IPS-18a (cell line): ENCODE results near the gene C1QBP.

Source experiments
- H3K27ac ChIP-seq: one replicate; pipeline ENCODE4 v1.5.1; 2013; ENCODE audit warnings: low read length
- H3K27me3 ChIP-seq: one replicate; pipeline ENCODE4 v1.6.1; 2013; ENCODE audit warnings: mild to moderate bottlenecking, low read length; ENCODE audit not compliant: control insufficient read depth, insufficient read depth
- H3K36me3 ChIP-seq: one replicate; pipeline ENCODE4 v1.6.1; 2013; ENCODE audit warnings: low read depth, low read length; ENCODE audit not compliant: control insufficient read depth
- H3K4me1 ChIP-seq: one replicate; pipeline ENCODE4 v1.6.1; 2013; ENCODE audit warnings: low read depth, low read length; ENCODE audit not compliant: control insufficient read depth
- H3K4me3 ChIP-seq: one replicate; pipeline ENCODE4 v1.5.1; 2013; ENCODE audit warnings: low read length
- H3K9ac ChIP-seq: one replicate; pipeline ENCODE4 v1.6.1; 2013; ENCODE audit warnings: mild to moderate bottlenecking, low read length, moderate library complexity
- H3K9me3 ChIP-seq: one replicate; pipeline ENCODE4 v1.6.1; 2013; ENCODE audit warnings: low read depth, low read length; ENCODE audit not compliant: control insufficient read depth

The C1QBP gene

GRCh38 chr17:5438716-5439445, at the start of gene C1QBP:
Gene C1QBP (minus strand): TSS chr17:5439155. CDS start chr17:5439073, 82 bp downstream.
- Histone ChIP-seq H3K9ac (peak within 1 kb of the TSS; percentile 93), H3K4me1 (peaks cover 6% of the 10 kb centered on the region), H3K36me3 (peaks cover 63% of the 10 kb centered on the region), H3K27me3 (no peaks in the 10 kb centered on the region), H3K9me3 (no peaks in the 10 kb centered on the region), H3K27ac (peak within 1 kb of the TSS; percentile 12), H3K4me3 (peak within 1 kb of the TSS; percentile 94)

- H3K9ac ChIP-seq = no peak overlapping the region
- peaks cover 5% of the 10 kb centered on the region for H3K4me1 ChIP-seq
- H3K27ac ChIP-seq = no peak overlapping the region
- no peaks in the 10 kb centered on the region for H3K9me3 ChIP-seq
- no peak overlapping the region for H3K4me3 ChIP-seq
- H3K27me3 ChIP-seq = no peaks in the 10 kb centered on the region
- peaks cover 40% of the 10 kb centered on the region for H3K36me3 ChIP-seq
Observed at GRCh38 chr17:5488752-5489151, 49.8 kb upstream of the C1QBP start.

- Histone ChIP-seq H3K27me3 (no peaks in the 10 kb centered on the region), H3K4me1 (peaks cover 5% of the 10 kb centered on the region), H3K4me3 (peak within 1 kb of the TSS; percentile 97), H3K36me3 (peaks cover 61% of the 10 kb centered on the region), H3K9me3 (no peaks in the 10 kb centered on the region), H3K27ac (peak within 1 kb of the TSS; percentile 95), H3K9ac (peak within 1 kb of the TSS; percentile 99)
Observed at GRCh38 chr17:5486206-5487124, 47.5 kb upstream of the C1QBP start, which contains the start of gene MIS12. Gene MIS12 (plus strand): TSS chr17:5486566. CDS start chr17:5488863, 2,297 bp downstream.

GRCh38 chr17:5485270-5486205, 46.6 kb upstream of the C1QBP start, which contains the start of gene DERL2:
Gene DERL2 (minus strand): TSS chr17:5486178. CDS start chr17:5486161, 17 bp downstream.
- Histone ChIP-seq H3K9me3 (no peaks in the 10 kb centered on the region), H3K4me3 (peak within 1 kb of the TSS; percentile 97), H3K27me3 (no peaks in the 10 kb centered on the region), H3K36me3 (peaks cover 68% of the 10 kb centered on the region), H3K4me1 (peaks cover 5% of the 10 kb centered on the region), H3K27ac (peak within 1 kb of the TSS; percentile 95), H3K9ac (peak within 1 kb of the TSS; percentile 99)

- Histone ChIP-seq H3K27ac (no peak overlapping the region), H3K27me3 (no peaks in the 10 kb centered on the region), H3K36me3 (peaks cover 79% of the 10 kb centered on the region), H3K4me1 (peaks cover 5% of the 10 kb centered on the region), H3K4me3 (no peak overlapping the region), H3K9me3 (no peaks in the 10 kb centered on the region), H3K9ac (no peak overlapping the region)
Observed at GRCh38 chr17:5481451-5481850, 42.5 kb upstream of the C1QBP start.

- Histone ChIP-seq H3K9ac (no peak overlapping the region), H3K4me1 (peaks cover 5% of the 10 kb centered on the region), H3K36me3 (peaks cover 81% of the 10 kb centered on the region), H3K4me3 (no peak overlapping the region), H3K27me3 (no peaks in the 10 kb centered on the region), H3K9me3 (no peaks in the 10 kb centered on the region), H3K27ac (no peak overlapping the region)
Observed at GRCh38 chr17:5480962-5481361, 42.0 kb upstream of the C1QBP start.

GRCh38 chr17:5478992-5479391, 40.0 kb upstream of the C1QBP start:
- no peaks in the 10 kb centered on the region for H3K4me1 ChIP-seq
- H3K27ac ChIP-seq = no peak overlapping the region
- H3K27me3 ChIP-seq = no peaks in the 10 kb centered on the region
- no peak overlapping the region for H3K4me3 ChIP-seq
- H3K36me3 ChIP-seq = peaks cover 87% of the 10 kb centered on the region
- no peaks in the 10 kb centered on the region for H3K9me3 ChIP-seq
- no peak overlapping the region for H3K9ac ChIP-seq

GRCh38 chr17:5473906-5474305, 35.0 kb upstream of the C1QBP start:
- H3K9ac ChIP-seq = no peak overlapping the region
- no peaks in the 10 kb centered on the region for H3K9me3 ChIP-seq
- H3K4me3 ChIP-seq = no peak overlapping the region
- peaks cover 51% of the 10 kb centered on the region for H3K36me3 ChIP-seq
- no peaks in the 10 kb centered on the region for H3K4me1 ChIP-seq
- no peaks in the 10 kb centered on the region for H3K27me3 ChIP-seq
- no peak overlapping the region for H3K27ac ChIP-seq

- H3K9ac ChIP-seq = no peak overlapping the region
- no peaks in the 10 kb centered on the region for H3K9me3 ChIP-seq
- H3K27ac ChIP-seq = no peak overlapping the region
- H3K36me3 ChIP-seq = peaks cover 38% of the 10 kb centered on the region
- no peaks in the 10 kb centered on the region for H3K27me3 ChIP-seq
- no peak overlapping the region for H3K4me3 ChIP-seq
- no peaks in the 10 kb centered on the region for H3K4me1 ChIP-seq
Observed at GRCh38 chr17:5472511-5472910, 33.6 kb upstream of the C1QBP start.

- Histone ChIP-seq H3K27ac (no peak overlapping the region), H3K4me1 (peaks cover 10% of the 10 kb centered on the region)
Observed at GRCh38 chr17:5468075-5468473, 29.1 kb upstream of the C1QBP start.

GRCh38 chr17:5467416-5467815, 28.5 kb upstream of the C1QBP start:
- H3K36me3 ChIP-seq = peaks cover 12% of the 10 kb centered on the region
- no peaks in the 10 kb centered on the region for H3K9me3 ChIP-seq
- H3K9ac ChIP-seq = peak overlapping the region; percentile 84
- H3K4me1 ChIP-seq = peaks cover 10% of the 10 kb centered on the region
- no peaks in the 10 kb centered on the region for H3K27me3 ChIP-seq
- H3K27ac ChIP-seq = no peak overlapping the region
- H3K4me3 ChIP-seq = peak overlapping the region; percentile 77

More at GRCh38 chr17:5468075-5468473, 29.1 kb upstream of the C1QBP start:
- Histone ChIP-seq H3K27me3 (no peaks in the 10 kb centered on the region), H3K9ac (peak overlapping the region; percentile 84), H3K9me3 (no peaks in the 10 kb centered on the region), H3K36me3 (peaks cover 12% of the 10 kb centered on the region), H3K4me3 (peak overlapping the region; percentile 77)
